Neural progenitor cell (in vitro differentiated cells): ENCODE results near the gene ANGPTL2.
"Not testable (repeated sequence)": the region's sequence is repeated elsewhere in the genome, so short reads cannot be mapped to it uniquely, and the experiment has no call there.

ENCODE experiments used
- EZH2phosphoT487 ChIP-seq: fragments of 200-600 bp; sonication (generic); IDR thresholded peaks from 2 replicates; pipeline ENCODE4 v1.6.1; 2017; ENCODE audit warnings: antibody characterized with exemption
- TF ChIP-seq, protein P1 (sequence below): fragments of 200-600 bp; sonication (generic); IDR thresholded peaks from 2 replicates; pipeline ENCODE4 v1.5.1; 2017; ENCODE audit warnings: antibody characterized with exemption, mild to moderate bottlenecking

DNA sequence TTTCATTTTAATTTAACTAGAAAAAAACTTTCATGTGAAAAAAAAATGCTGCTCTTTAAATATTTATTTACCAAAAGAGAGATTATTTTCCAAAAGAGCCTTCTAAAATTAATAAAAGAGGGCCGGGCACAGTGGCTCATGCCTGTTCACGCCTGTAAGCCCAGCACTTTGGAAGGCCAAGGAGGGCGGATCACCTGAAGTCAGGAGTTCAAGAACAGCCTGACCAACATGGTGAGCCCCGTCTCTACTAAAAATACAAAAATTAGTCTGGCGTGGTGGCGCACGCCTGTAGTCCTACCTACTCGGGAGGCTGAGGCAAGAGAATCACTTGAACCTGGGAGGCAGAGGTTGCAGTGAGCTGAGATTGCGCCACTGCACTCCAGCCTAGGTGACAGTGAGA, 48.9 kb upstream of the ANGPTL2 start:
- TF ChIP-seq, protein P1, sequence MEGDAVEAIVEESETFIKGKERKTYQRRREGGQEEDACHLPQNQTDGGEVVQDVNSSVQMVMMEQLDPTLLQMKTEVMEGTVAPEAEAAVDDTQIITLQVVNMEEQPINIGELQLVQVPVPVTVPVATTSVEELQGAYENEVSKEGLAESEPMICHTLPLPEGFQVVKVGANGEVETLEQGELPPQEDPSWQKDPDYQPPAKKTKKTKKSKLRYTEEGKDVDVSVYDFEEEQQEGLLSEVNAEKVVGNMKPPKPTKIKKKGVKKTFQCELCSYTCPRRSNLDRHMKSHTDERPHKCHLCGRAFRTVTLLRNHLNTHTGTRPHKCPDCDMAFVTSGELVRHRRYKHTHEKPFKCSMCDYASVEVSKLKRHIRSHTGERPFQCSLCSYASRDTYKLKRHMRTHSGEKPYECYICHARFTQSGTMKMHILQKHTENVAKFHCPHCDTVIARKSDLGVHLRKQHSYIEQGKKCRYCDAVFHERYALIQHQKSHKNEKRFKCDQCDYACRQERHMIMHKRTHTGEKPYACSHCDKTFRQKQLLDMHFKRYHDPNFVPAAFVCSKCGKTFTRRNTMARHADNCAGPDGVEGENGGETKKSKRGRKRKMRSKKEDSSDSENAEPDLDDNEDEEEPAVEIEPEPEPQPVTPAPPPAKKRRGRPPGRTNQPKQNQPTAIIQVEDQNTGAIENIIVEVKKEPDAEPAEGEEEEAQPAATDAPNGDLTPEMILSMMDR, result not testable (repeated sequence)
- TF ChIP-seq EZH2phosphoT487, result not testable (repeated sequence)
